ENCODE data around the gene EXD1. TPM values are rescaled to one million over a fixed set of nuclear protein-coding genes. Genes with fewer than 3 reads are reported as not detected.

Gene EXD1
- total RNA-seq, 1 experiment from 2014 or later, result not detected

GRCh38 chr15:41180206-41180789 is 50.3 kb downstream of the EXD1 start:
- DNase-seq (ENCODE audit: low read depth, low spot score) (no peak), ATAC-seq (no peak)
- ChIA-PET POLR2A (no interaction called here), CTCF (no interaction called here), RAD21 (ENCODE audit: low non-redundant PET in 1 of 2, low total read pairs in 2 of 2, uncharacterized antibody in 2 of 2, unreplicated experiment in 2 of 2) (no interaction called here)
- H3K36me3 ChIP-seq (ENCODE audit: control insufficient read depth in 1 of 2, insufficient read depth in 2 of 2, low read length in 2 of 2), result no peaks in the 10 kb centered on the region
- intact Hi-C loops (cut with micrococcal nuclease), result loop anchor here (10.0 kb wide), 2 partner anchors 155 to 245 kb away; no protein-coding TSS in a partner anchor
- H3K79me2 ChIP-seq (ENCODE audit: insufficient read depth, low read length), result no peaks in the 10 kb centered on the region
- H4K20me1 ChIP-seq (ENCODE audit: insufficient read depth), result no peaks in the 10 kb centered on the region
- H2AFZ ChIP-seq (ENCODE audit: low read depth, low read length, poor library complexity, severe bottlenecking), result peak overlapping the region; percentile 29
- no peaks in the 10 kb centered on the region for H3K9me3 ChIP-seq (ENCODE audit: control insufficient read depth in 1 of 2, insufficient read depth in 1 of 2, low read depth in 1 of 2, low read length in 2 of 2)
- BruUV-seq (replicated peaks), result no TSS peak
- H3K4me3 ChIP-seq (replicated peaks in 1 of 2; ENCODE audit: low read depth in 1 of 2, low read length in 2 of 2), result no peak overlapping the region
- H3K9me2 ChIP-seq (ENCODE audit: insufficient read depth), result no peaks in the 10 kb centered on the region
- no peaks in the 10 kb centered on the region for H3K27me3 ChIP-seq (ENCODE audit: insufficient read depth, low read length)
- H3K4me2 ChIP-seq (ENCODE audit: low read length), result peak overlapping the region; percentile 30
- no peak overlapping the region for H3K9ac ChIP-seq (ENCODE audit: low read length)
- H3K4me1 ChIP-seq (ENCODE audit: control insufficient read depth in 1 of 2, insufficient read depth in 2 of 2, low read length in 2 of 2), result peaks cover 2 to 8% of the 10 kb centered on the region in 2 experiments; a peak in 1 of 4 replicates
- TF ChIP-seq ZFX (IDR thresholded peaks at IDR 0.05) (no peak), TCF7L2 (IDR thresholded peaks at IDR 0.05; ENCODE audit: borderline replicate concordance, extremely low read depth, insufficient read depth, insufficient read length) (no peak), ELF1 (IDR thresholded peaks at IDR 0.05; ENCODE audit: borderline replicate concordance, low read depth) (no peak), JUND (IDR thresholded peaks at IDR 0.05) (no peak), SIN3A (IDR thresholded peaks at IDR 0.05; ENCODE audit: low read depth) (no peak)
- H3K27ac ChIP-seq (ENCODE audit: low read depth, low read length), result no peak overlapping the region

- H2AFZ ChIP-seq (ENCODE audit: low read depth, low read length, poor library complexity, severe bottlenecking), result no peak overlapping the region
- ATAC-seq, result no peak
- no peaks in the 10 kb centered on the region for H3K9me2 ChIP-seq (ENCODE audit: insufficient read depth)
- ChIA-PET POLR2A (no interaction called here), CTCF (no interaction called here), RAD21 (ENCODE audit: low non-redundant PET in 1 of 2, low total read pairs in 2 of 2, uncharacterized antibody in 2 of 2, unreplicated experiment in 2 of 2) (no interaction called here)
- no peak overlapping the region for H3K9ac ChIP-seq (ENCODE audit: low read length)
- intact Hi-C loops (cut with micrococcal nuclease), result no loop called here
- H3K9me3 ChIP-seq (ENCODE audit: control insufficient read depth in 1 of 2, insufficient read depth in 1 of 2, low read depth in 1 of 2, low read length in 2 of 2), result no peaks in the 10 kb centered on the region
- no peaks in the 10 kb centered on the region for H3K4me1 ChIP-seq (ENCODE audit: control insufficient read depth in 1 of 2, insufficient read depth in 2 of 2, low read length in 2 of 2)
- no peak overlapping the region for H3K4me3 ChIP-seq (replicated peaks in 1 of 2; ENCODE audit: low read depth in 1 of 2, low read length in 2 of 2)
- H3K27ac ChIP-seq (ENCODE audit: low read depth, low read length), result no peak overlapping the region
- no peak for TF ChIP-seq RAD21 (IDR thresholded peaks at IDR 0.05; ENCODE audit: low read depth)
- TF ChIP-seq EZH2phosphoT487 (IDR thresholded peaks at IDR 0.05; ENCODE audit: borderline replicate concordance), result no peak
- no peak for TF ChIP-seq ATF3 (IDR thresholded peaks at IDR 0.05)
- no peak for TF ChIP-seq EZH2 (IDR thresholded peaks at IDR 0.05)
- no peak overlapping the region for H3K4me2 ChIP-seq (ENCODE audit: low read length)
- no peaks in the 10 kb centered on the region for H3K79me2 ChIP-seq (ENCODE audit: insufficient read depth, low read length)
- no peaks in the 10 kb centered on the region for H3K36me3 ChIP-seq (ENCODE audit: control insufficient read depth in 1 of 2, insufficient read depth in 2 of 2, low read length in 2 of 2)
- no TSS peak for BruUV-seq (replicated peaks)
- no peak for DNase-seq (ENCODE audit: low read depth, low spot score)
- no peaks in the 10 kb centered on the region for H4K20me1 ChIP-seq (ENCODE audit: insufficient read depth)
- no peaks in the 10 kb centered on the region for H3K27me3 ChIP-seq (ENCODE audit: insufficient read depth, low read length)
Measured at GRCh38 chr15:41169781-41170180, 60.8 kb downstream of the EXD1 start.
